Endothelial cell of umbilical vein (primary cell): ENCODE results near the gene OR4E1. TPM values are rescaled to one million over a fixed set of nuclear protein-coding genes. Genes with fewer than 3 reads are reported as not detected.

ENCODE experiments used
- BruUV-seq: library from RNA; stranded (reverse); fragments of 400-500 nt; replicated peaks from 2 replicates; lab custom pipeline; 2021; lab: Mats Ljungman, UMichigan
- CTCF ChIA-PET: fragments of 300-600, 350-600 bp; sonication (Branson Sonifier 250); formaldehyde crosslinking; loops from one replicate; lab custom pipeline; 2021; ENCODE audit warnings: antibody characterized with exemption, inconsistent platforms; lab: Charles Lee
- POLR2A ChIA-PET: fragments of 300-600, 350-600 bp; sonication (Branson Sonifier 250); formaldehyde crosslinking; loops from one replicate; lab custom pipeline; 2021; ENCODE audit warnings: antibody characterized with exemption, inconsistent platforms; lab: Charles Lee
- DNase-seq: peaks from one replicate; pipeline ENCODE4 v3.0.0-alpha.2; 2011; ENCODE audit warnings: low read depth, low spot score
- FAIRE-seq: peaks from 2 replicates; lab custom pipeline; 2011; peaks lifted over from hg19 to GRCh38; lab: Jason Lieb, UNC
- H2AFZ ChIP-seq: 2 replicates; pipeline ENCODE4 v1.6.0; 2012; ENCODE audit warnings: low read depth, low read length, control low read depth, inconsistent platforms
- H3K27ac ChIP-seq: 2 replicates; pipeline ENCODE4 v1.5.1; 2011; ENCODE audit warnings: low read depth, mild to moderate bottlenecking, control low read depth, low read length, moderate library complexity; ENCODE audit not compliant: insufficient read depth
- H3K27me3 ChIP-seq, 2 experiments: 2 replicates each; pipeline versions ENCODE4 v1.6.0 to v1.6.1; 2011; ENCODE audit warnings: low read length in 2 of 2, mixed read lengths in 1 of 2; ENCODE audit not compliant: control insufficient read depth in 2 of 2, insufficient read depth in 2 of 2
- H3K36me3 ChIP-seq, 2 experiments: 2 replicates in 1 of 2; 3 replicates in 1 of 2; pipeline ENCODE4 v1.5.1; 2011; ENCODE audit warnings: low read length in 2 of 2, mild to moderate bottlenecking in 1 of 2, moderate library complexity in 1 of 2; ENCODE audit not compliant: control insufficient read depth in 2 of 2, insufficient read depth in 2 of 2; ENCODE audit errors: extremely low read depth in 1 of 2
- H3K4me1 ChIP-seq: 3 replicates; pipeline ENCODE4 v1.5.1; 2011; ENCODE audit warnings: mild to moderate bottlenecking, low read length; ENCODE audit not compliant: control insufficient read depth, insufficient read depth; ENCODE audit errors: extremely low read depth
- H3K4me2 ChIP-seq: 2 replicates; pipeline ENCODE4 v1.6.1; 2011; ENCODE audit warnings: low read length, control low read depth, mixed read lengths; ENCODE audit not compliant: insufficient read depth
- H3K4me3 ChIP-seq, 3 experiments: fragments of 200-600 bp in 1 of 3; sonication (generic), shearing (Covaris generic) in 1 of 3; replicated peaks in 1 of 3; 2 replicates each; pipeline ENCODE4 v1.5.1; 2011 to 2016; ENCODE audit warnings: control low read depth in 3 of 3, low read length in 3 of 3, mild to moderate bottlenecking in 2 of 3, inconsistent platforms in 1 of 3, low read depth in 1 of 3, moderate library complexity in 1 of 3; ENCODE audit not compliant: insufficient read depth in 1 of 3
- H3K79me2 ChIP-seq: 2 replicates; pipeline ENCODE4 v1.6.0; 2012; ENCODE audit warnings: low read length, inconsistent platforms; ENCODE audit not compliant: control insufficient read depth, insufficient read depth
- H3K9ac ChIP-seq: replicated peaks from 2 replicates; pipeline ENCODE3; 2011; ENCODE audit warnings: low read length, control low read depth; ENCODE audit not compliant: insufficient read depth; ENCODE audit errors: extremely low read depth
- H3K9me1 ChIP-seq: replicated peaks from 3 replicates; pipeline ENCODE4 v1.6.0; 2011; ENCODE audit warnings: mild to moderate bottlenecking, low read length; ENCODE audit not compliant: control insufficient read depth, insufficient read depth; ENCODE audit errors: extremely low read depth
- H3K9me3 ChIP-seq: replicated peaks from 2 replicates; pipeline ENCODE4 v1.5.1; 2012; ENCODE audit warnings: low read length, inconsistent platforms; ENCODE audit not compliant: control insufficient read depth, insufficient read depth
- H4K20me1 ChIP-seq: replicated peaks from 2 replicates; pipeline ENCODE3; 2011; ENCODE audit warnings: mild to moderate bottlenecking, low read length; ENCODE audit not compliant: control insufficient read depth, insufficient read depth; ENCODE audit errors: extremely low read depth
- EZH2 ChIP-seq: IDR thresholded peaks from 2 replicates; pipeline ENCODE4 v1.6.1; 2012; ENCODE audit warnings: borderline replicate concordance, low read depth, mild to moderate bottlenecking, moderate library complexity, low read length, inconsistent platforms; ENCODE audit not compliant: severe bottlenecking
- FOS ChIP-seq: IDR thresholded peaks from 2 replicates; pipeline ENCODE4 v1.6.1; 2011; ENCODE audit warnings: mild to moderate bottlenecking, low read length, moderate library complexity, borderline replicate concordance; ENCODE audit not compliant: insufficient read depth
- GATA2 ChIP-seq: IDR thresholded peaks from 2 replicates; pipeline ENCODE4 v1.7.0; 2011; ENCODE audit warnings: low read depth, mild to moderate bottlenecking, moderate library complexity, mixed read lengths, low read length; ENCODE audit not compliant: insufficient read length, insufficient read depth
- JUN ChIP-seq: IDR thresholded peaks from 2 replicates; pipeline ENCODE4 v1.6.1; 2011; ENCODE audit warnings: borderline replicate concordance, low read depth; ENCODE audit not compliant: insufficient read length, insufficient read depth
- MYC ChIP-seq: IDR thresholded peaks from one replicate; pipeline ENCODE4 v1.6.1; 2011; ENCODE audit warnings: mild to moderate bottlenecking, low read depth, low read length
- POLR2A ChIP-seq: IDR thresholded peaks from 2 replicates; pipeline ENCODE4 v1.6.1; 2012; ENCODE audit warnings: low read depth, mild to moderate bottlenecking, control low read depth, low read length
- POLR2AphosphoS5 ChIP-seq: IDR thresholded peaks from 2 replicates; pipeline ENCODE4 v1.6.1; 2012; ENCODE audit warnings: low read depth, mild to moderate bottlenecking, control low read depth, low read length, moderate library complexity; ENCODE audit not compliant: insufficient read depth
- dilution Hi-C: fragments of 300-500 bp; cut with MboI; formaldehyde crosslinking; loops from one replicate; pipeline ENCODE4 v1.15.0; 2019; ENCODE audit warnings: low sequenced_read_pairs; ENCODE audit not compliant: extremely low pct_ligation_motif_present
- intact Hi-C: fragments of 100-400 bp; cut with micrococcal nuclease; formaldehyde crosslinking; loops from one replicate; pipeline ENCODE4 v1.10.0; 2022
- polyA plus RNA-seq, 4 experiments: library from polyadenylated mRNA; depleted of rRNA in 3 of 4; stranded (reverse) in 3 of 4; unstranded in 1 of 4; fragments of >200 nt; gene quantifications; 2 replicates each; pipeline versions ENCODE4 v1.2.1 to v1.2.3, GENCODE V29; 2011 to 2012; ENCODE audit warnings: missing spikeins in 1 of 4
- total RNA-seq: library from RNA; stranded (reverse); gene quantifications from 2 replicates; pipeline ENCODE4 v1.2.3, GENCODE V29; 2021
- TF ChIP-seq, protein P1 (sequence below), 2 donors: IDR thresholded peaks; 1 replicate in 1 of 2; 2 replicates in 1 of 2; pipeline ENCODE4 v1.5.1; 2011; ENCODE audit warnings: low read length in 2 of 2, mild to moderate bottlenecking in 2 of 2, moderate library complexity in 2 of 2, control low read depth in 1 of 2, inconsistent platforms in 1 of 2, low read depth in 1 of 2; ENCODE audit not compliant: insufficient read depth in 1 of 2; ENCODE audit errors: extremely low read depth in 1 of 2
- TF ChIP-seq, protein P2 (sequence below): IDR thresholded peaks from 2 replicates; pipeline ENCODE4 v1.6.1; 2011; ENCODE audit not compliant: insufficient read depth, insufficient read length

Gene OR4E1
- total and polyA plus RNA-seq, 2 donors (not counting 3 experiments of a cell fraction or from before 2014, with no cell fraction given) = not detected

DNA sequence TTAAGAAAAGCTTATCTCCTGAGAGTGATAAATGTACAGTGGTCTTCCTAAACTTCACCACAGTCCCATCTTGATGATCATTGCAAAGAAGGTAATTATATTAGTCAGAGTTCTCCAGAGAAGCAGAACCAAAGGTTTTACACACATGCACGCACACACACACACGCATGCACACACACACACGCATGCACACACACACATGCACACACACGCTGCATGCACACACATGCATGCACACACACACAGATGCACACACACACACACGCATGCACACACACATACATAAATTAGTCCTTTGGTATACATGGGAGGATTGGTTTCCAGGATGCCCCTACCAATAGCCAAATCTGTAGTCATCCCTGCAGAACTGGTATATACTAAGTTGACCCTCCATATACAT, 19.4 kb downstream of the OR4E1 start:
- Histone ChIP-seq H3K79me2 (no peaks in the 10 kb centered on the region), H2AFZ (no peak overlapping the region), H3K27me3 (no peaks in the 10 kb centered on the region), H3K9me3 (no peaks in the 10 kb centered on the region), H3K9me1 (no peaks in the 10 kb centered on the region), H4K20me1 (no peaks in the 10 kb centered on the region), H3K27ac (no peak overlapping the region), H3K36me3 (no peaks in the 10 kb centered on the region), H3K4me2 (no peak overlapping the region), H3K4me3 (no peak overlapping the region), H3K9ac (no peak overlapping the region), H3K4me1 (peaks cover 3% of the 10 kb centered on the region)
- FAIRE-seq = no peak
- BruUV-seq = no TSS peak
- ChIA-PET POLR2A (no interaction called here), CTCF (no interaction called here)
- TF ChIP-seq MYC (no peak), EZH2 (no peak), FOS (no peak), JUN (no peak), GATA2 (no peak), POLR2A (no peak), POLR2AphosphoS5 (no peak)
- TF ChIP-seq, protein P1, sequence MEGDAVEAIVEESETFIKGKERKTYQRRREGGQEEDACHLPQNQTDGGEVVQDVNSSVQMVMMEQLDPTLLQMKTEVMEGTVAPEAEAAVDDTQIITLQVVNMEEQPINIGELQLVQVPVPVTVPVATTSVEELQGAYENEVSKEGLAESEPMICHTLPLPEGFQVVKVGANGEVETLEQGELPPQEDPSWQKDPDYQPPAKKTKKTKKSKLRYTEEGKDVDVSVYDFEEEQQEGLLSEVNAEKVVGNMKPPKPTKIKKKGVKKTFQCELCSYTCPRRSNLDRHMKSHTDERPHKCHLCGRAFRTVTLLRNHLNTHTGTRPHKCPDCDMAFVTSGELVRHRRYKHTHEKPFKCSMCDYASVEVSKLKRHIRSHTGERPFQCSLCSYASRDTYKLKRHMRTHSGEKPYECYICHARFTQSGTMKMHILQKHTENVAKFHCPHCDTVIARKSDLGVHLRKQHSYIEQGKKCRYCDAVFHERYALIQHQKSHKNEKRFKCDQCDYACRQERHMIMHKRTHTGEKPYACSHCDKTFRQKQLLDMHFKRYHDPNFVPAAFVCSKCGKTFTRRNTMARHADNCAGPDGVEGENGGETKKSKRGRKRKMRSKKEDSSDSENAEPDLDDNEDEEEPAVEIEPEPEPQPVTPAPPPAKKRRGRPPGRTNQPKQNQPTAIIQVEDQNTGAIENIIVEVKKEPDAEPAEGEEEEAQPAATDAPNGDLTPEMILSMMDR (IDR thresholded peaks at IDR 0.05; ENCODE audit: extremely low read depth in 1 of 2, insufficient read depth in 1 of 2, low read depth in 1 of 2, low read length in 2 of 2) = no peak
- TF ChIP-seq, protein P2, sequence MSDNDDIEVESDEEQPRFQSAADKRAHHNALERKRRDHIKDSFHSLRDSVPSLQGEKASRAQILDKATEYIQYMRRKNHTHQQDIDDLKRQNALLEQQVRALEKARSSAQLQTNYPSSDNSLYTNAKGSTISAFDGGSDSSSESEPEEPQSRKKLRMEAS = no peak
- DNase-seq = no peak
- intact Hi-C loops = no loop called here
- dilution Hi-C loops = no loop called here
